G401 (cell line): Measurements from ENCODE around the gene FBXL2. TPM values are rescaled to one million over a fixed set of nuclear protein-coding genes. Genes with fewer than 3 reads are reported as not detected.
A peak's percentile ranks its signal among the peaks of the same experiment; 100 is the strongest.

ENCODE experiments used
- DNase-seq: peaks from one replicate; pipeline ENCODE4 v3.0.0-alpha.2; 2015; ENCODE audit warnings: low spot score
- in situ Hi-C: cut with HindIII; loops from 2 replicates; pipeline ENCODE4 v1.10.0; 2016; ENCODE audit warnings: low sequenced_read_pairs, mixed read lengths
- total RNA-seq: library from RNA; depleted of rRNA; stranded (reverse); fragments of >200 nt; shearing (Covaris generic); gene quantifications from 2 replicates; pipeline ENCODE4 v1.2.3, GENCODE V29; 2014; rRNA removed

FBXL2 gene, protein sequence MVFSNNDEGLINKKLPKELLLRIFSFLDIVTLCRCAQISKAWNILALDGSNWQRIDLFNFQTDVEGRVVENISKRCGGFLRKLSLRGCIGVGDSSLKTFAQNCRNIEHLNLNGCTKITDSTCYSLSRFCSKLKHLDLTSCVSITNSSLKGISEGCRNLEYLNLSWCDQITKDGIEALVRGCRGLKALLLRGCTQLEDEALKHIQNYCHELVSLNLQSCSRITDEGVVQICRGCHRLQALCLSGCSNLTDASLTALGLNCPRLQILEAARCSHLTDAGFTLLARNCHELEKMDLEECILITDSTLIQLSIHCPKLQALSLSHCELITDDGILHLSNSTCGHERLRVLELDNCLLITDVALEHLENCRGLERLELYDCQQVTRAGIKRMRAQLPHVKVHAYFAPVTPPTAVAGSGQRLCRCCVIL
- 18.5 and 23.2 TPM in 2 replicates for total RNA-seq

- DNase-seq: peak; percentile 80
- in situ Hi-C loops: no loop called here
These were observed at the start of gene FBXL2 for GRCh38 chr3:33277193-33277882. TSS of gene FBXL2 (plus strand) at chr3:33277442. CDS start at chr3:33277513, 71 bp downstream.

GRCh38 chr3:33229066-33229465 lies 48.2 kb upstream of the FBXL2 start:
- no peak for DNase-seq
- in situ Hi-C loops: no loop called here

DNA sequence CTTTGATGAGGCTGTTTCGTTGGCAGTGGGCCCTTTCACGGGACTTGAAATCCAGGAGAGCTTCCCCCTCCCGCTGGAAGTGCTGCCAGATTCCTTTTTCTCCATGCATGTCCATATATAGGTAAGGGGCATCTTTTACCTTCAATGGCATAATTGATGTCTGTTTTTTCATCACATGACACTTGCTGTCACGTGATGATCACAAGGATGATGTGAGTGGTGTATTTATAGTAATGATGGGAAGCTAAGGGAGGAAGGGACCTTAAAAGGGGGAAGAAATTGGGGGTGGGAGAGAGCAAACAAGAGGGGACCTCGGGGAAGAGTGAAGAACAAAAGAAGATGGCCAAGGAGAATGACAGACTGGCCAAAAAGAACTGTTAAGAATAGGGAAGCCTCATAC lies 47.3 kb upstream of the FBXL2 start:
- in situ Hi-C loops: no loop called here
- no peak for DNase-seq

DNA sequence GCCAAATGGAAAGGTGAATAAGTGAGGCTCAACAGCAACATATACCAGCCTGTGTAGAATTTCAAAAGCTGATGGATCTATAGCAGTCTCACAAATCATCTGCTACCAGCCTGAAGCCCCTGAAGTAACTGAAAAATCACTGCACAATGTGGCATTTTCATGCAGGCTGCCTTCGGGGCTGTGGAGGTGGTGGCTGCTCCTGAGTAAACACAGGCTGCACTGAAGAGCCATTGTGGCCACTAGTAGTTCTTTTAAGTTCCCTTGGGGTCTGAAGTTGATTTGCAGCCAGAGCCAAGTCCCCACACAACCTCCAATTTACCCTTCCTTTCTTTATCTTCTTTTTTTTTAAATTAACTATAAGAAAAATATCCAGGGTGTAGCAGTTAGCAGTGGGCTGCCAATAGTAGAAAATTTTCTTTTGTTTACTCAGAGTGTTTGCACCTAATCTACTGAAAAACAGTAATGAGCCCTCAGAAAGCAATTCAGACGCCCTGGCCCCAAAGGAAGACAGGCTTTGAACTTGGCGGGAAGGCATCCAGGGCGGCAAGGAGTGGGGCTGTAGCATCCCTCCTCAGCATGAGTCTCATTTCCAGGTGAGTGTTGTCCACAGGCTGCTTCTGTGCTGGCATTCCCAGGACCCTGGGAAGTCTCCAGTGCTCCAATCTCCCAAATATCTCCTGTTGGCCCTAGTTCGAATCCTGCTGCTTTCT lies 45.3 kb upstream of the FBXL2 start:
- in situ Hi-C loops: no loop called here

GRCh38 chr3:33233884-33234283 lies 43.4 kb upstream of the FBXL2 start:
- no peak for DNase-seq
- in situ Hi-C loops: no loop called here

More for the DNA sequence above, 45.3 kb upstream of the FBXL2 start:
- no peak for DNase-seq

DNA sequence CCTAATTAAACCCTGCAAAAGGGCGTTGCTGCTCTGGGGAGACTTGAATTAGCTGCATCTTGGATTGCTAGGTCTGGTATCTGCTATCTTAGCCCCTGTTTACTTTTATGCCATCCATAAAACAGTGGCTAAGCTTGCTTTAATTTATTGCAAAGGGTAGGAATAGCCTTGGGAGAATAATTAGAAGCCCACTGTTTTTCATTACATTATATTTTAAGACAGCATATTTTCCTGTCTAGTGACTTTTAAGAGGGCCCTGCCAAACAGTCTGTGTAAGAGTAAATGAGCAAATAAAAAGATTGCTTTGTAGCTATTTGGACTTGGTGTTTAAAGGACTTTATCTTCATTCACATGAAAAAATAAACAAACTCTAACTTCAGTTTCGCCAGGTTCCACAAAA lies 41.2 kb upstream of the FBXL2 start:
- in situ Hi-C loops: no loop called here
- no peak for DNase-seq

DNA sequence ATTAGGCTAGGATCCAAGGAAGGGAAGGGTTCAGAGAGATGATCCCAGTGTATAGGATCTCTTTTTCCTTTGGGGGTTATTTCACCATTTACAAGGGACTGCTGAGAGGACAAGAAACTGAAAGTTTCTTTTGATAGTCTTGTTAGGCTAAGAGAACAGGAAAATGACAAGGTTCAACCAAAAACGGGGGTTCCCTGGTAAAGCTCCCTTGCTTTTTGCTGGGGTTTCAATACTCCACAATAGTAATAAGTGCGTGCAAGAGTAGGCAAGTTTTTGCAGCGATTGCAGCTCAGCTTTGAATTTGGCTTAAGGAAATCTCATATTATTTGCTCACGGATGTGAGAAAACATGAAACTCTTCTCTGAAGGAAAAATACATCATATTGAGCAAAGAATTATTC lies 39.8 kb upstream of the FBXL2 start:
- DNase-seq: no peak
- in situ Hi-C loops: no loop called here

- in situ Hi-C loops: no loop called here
- DNase-seq: no peak
These were observed 38.3 kb upstream of the FBXL2 start for GRCh38 chr3:33238923-33239322.

GRCh38 chr3:33240261-33240660 lies 37.0 kb upstream of the FBXL2 start:
- DNase-seq: no peak
- in situ Hi-C loops: no loop called here

- no peak for DNase-seq
- in situ Hi-C loops: no loop called here
These were observed 30.5 kb upstream of the FBXL2 start for GRCh38 chr3:33246786-33247185.

DNA sequence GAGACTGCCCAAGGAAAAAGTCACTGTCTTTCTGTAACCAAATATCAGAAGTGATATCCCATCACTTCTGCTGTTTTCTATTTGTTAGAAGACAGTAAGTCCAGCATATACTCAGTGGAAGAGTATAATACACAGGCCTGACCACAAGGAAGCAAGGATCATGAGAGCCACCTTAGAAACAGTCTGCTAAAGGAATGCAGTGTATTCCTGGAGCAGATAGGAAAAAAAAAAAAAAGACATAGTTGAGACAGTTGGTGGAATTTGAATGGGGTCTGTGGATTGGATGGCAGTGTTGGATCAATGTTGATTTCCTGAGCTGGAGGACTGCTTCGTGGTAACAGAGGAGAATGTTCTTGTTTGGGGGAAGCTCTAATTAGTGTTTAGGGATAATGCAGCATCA lies 26.5 kb upstream of the FBXL2 start:
- in situ Hi-C loops: no loop called here

DNA sequence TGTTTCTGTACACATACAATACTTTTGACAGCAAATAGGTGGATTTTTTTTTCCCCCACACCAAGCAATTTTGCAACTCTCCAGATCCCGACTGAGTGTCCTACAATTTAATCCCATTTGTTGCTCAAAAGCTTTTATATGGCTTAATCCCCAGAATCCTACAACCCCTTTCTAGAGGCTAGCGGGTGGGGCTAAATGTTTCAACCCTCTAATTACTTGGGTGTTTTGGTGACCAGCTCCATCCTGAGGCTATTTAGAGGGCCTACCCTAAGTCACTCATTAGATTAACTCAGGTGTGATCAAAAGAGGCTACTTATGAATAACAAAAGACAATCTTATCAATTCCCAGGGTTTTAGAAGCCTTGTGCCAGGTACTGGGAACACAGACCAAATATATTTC lies 21.0 kb upstream of the FBXL2 start:
- in situ Hi-C loops: no loop called here
- DNase-seq: no peak

More for the DNA sequence above, 26.5 kb upstream of the FBXL2 start:
- DNase-seq: no peak

- no peak for DNase-seq
- in situ Hi-C loops: no loop called here
These were observed 17.1 kb upstream of the FBXL2 start for GRCh38 chr3:33260104-33260503.

- in situ Hi-C loops: no loop called here
- DNase-seq: no peak
These were observed 7.9 kb upstream of the FBXL2 start for GRCh38 chr3:33269385-33269784.

- in situ Hi-C loops: no loop called here
- no peak for DNase-seq
These were observed 5.9 kb upstream of the FBXL2 start for GRCh38 chr3:33271324-33271723.

GRCh38 chr3:33273628-33274027 lies 3.6 kb upstream of the FBXL2 start:
- in situ Hi-C loops: no loop called here
- DNase-seq: no peak

DNA sequence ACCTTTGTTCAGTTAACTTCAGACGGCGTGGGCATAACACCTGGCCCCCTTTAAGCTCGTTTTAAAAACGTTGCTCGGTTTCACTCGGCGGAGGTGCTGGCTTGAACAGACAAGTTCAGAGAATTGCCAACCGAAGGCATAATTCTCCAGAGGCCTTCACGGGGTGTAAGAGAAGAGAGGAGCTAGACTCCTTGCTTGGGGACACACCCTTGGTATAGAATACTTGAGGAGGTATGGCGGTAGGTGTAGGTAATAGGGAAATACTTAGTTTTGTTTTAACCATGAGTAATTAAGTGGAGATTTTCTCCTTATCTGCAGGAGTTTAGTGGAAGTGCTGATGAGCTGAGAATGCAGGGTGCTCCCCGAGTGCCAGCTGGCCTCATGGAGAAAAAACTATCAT lies 921 bp downstream of the FBXL2 start:
- in situ Hi-C loops: no loop called here
- peak; percentile 51 for DNase-seq

GRCh38 chr3:33287672-33288282 lies 10.5 kb downstream of the FBXL2 start:
- in situ Hi-C loops: no loop called here
- no peak for DNase-seq

DNA sequence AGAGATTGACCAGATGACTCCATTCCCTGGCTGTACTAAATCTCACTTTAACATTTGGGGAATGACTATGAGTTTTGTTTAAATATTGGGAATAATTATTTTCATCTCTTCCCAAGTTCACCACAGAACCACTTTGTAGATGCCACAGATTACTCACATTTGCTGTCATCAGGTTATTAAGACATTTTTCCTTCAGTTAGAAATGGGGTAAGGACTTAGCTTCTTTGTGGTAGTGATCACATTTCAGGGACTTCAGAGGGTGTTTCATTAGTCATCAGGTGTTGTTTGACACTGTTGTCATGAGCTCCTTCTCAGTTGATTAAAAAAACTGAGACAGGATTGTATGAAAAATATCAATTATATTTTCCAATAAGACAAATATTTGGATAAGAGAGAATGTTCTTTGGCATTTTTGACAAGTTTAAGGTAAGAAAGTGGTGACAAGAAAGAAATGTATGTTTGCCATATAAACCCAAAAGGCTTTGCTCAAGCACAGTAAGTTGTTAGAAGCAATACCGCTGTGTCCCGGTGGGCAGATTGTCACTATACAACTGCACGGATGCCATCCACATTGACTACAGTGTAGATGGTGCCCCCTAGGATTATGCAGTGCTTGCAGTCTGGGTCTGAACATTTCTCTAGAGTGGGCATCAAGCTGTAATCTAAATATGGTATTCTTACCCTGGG lies 22.3 kb downstream of the FBXL2 start:
- in situ Hi-C loops: no loop called here
- no peak for DNase-seq
